ENCODE data around the gene HSBP1L1.

Gene HSBP1L1

GRCh38 chr18:79930020-79930642 is 34.3 kb upstream of the HSBP1L1 start:
- no peak for DNase-seq

- no peak for DNase-seq
Observed at GRCh38 chr18:79931475-79931874, 33.0 kb upstream of the HSBP1L1 start.

GRCh38 chr18:79932907-79933306 is 31.5 kb upstream of the HSBP1L1 start:
- DNase-seq = no peak

GRCh38 chr18:79933765-79934164 is 30.7 kb upstream of the HSBP1L1 start:
- DNase-seq = no peak

- DNase-seq = no peak
Observed at GRCh38 chr18:79934311-79935097, 29.9 kb upstream of the HSBP1L1 start.

- no peak for DNase-seq
Observed at GRCh38 chr18:79935098-79935480, 29.4 kb upstream of the HSBP1L1 start.

- DNase-seq = no peak
Observed at GRCh38 chr18:79935499-79935898, 28.9 kb upstream of the HSBP1L1 start.

- DNase-seq = no peak
Observed at GRCh38 chr18:79935925-79936324, 28.5 kb upstream of the HSBP1L1 start.

GRCh38 chr18:79936641-79937040 is 27.8 kb upstream of the HSBP1L1 start:
- DNase-seq = no peak

- no peak for DNase-seq
Observed at GRCh38 chr18:79937103-79937860, 27.2 kb upstream of the HSBP1L1 start.

GRCh38 chr18:79938196-79938595 is 26.2 kb upstream of the HSBP1L1 start:
- DNase-seq = no peak

GRCh38 chr18:79939096-79939495 is 25.3 kb upstream of the HSBP1L1 start:
- no peak for DNase-seq

- DNase-seq = no peak
Observed at GRCh38 chr18:79940126-79940813, 24.2 kb upstream of the HSBP1L1 start.

- no peak for DNase-seq
Observed at GRCh38 chr18:79940814-79941472, 23.5 kb upstream of the HSBP1L1 start.

GRCh38 chr18:79941473-79942119 is 22.8 kb upstream of the HSBP1L1 start:
- no peak for DNase-seq

GRCh38 chr18:79942211-79942610 is 22.2 kb upstream of the HSBP1L1 start:
- DNase-seq = no peak

- no peak for DNase-seq
Observed at GRCh38 chr18:79942786-79943607, 21.4 kb upstream of the HSBP1L1 start.

GRCh38 chr18:79943608-79944125 is 20.8 kb upstream of the HSBP1L1 start:
- no peak for DNase-seq

GRCh38 chr18:79944126-79944731 is 20.2 kb upstream of the HSBP1L1 start:
- no peak for DNase-seq

GRCh38 chr18:79944746-79945117 is 19.7 kb upstream of the HSBP1L1 start:
- DNase-seq = no peak

Measured in CD4-positive, alpha-beta T cell treated with Interleukin-21 for 1 hour (primary cell).